Uterus (tissue), 2 donors: ENCODE results near the gene AKR1A1.

Source experiments
- POLR2A ChIP-seq, 2 donors: fragments of 450-650 bp; IDR thresholded peaks; one replicate each; pipeline ENCODE4 v1.6.1; 2016; ENCODE audit warnings: antibody characterized with exemption in 2 of 2, mild to moderate bottlenecking in 1 of 2, moderate library complexity in 1 of 2
- TF ChIP-seq, protein P1 (sequence below), 4 experiments: fragments of 200-600 bp in 2 of 4; fragments of 450-650 bp in 2 of 4; sonication (generic) in 2 of 4; IDR thresholded peaks; one replicate each; pipeline ENCODE4 v1.5.1; 2016 to 2019; ENCODE audit warnings: antibody characterized with exemption in 4 of 4, mild to moderate bottlenecking in 2 of 4, moderate library complexity in 1 of 4

DNA sequence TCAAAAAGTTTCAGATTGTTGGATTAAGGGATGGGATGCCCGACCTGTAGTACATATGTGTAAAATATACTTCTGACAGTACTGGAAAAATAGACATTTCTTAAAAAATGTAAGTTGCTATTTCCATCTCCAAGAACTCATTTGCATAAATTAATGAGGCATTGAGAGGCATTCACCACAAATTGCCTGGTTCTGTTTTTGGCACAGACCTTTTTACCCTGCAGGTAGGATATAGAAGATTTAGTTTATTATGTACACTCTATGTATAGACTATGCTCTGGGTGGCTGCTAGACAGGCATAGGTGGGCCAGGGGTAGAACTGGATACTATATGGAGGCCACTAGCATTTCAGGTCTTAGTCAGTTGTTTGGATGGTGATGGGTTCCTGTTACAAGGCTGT lies 65.3 kb downstream of the AKR1A1 start:
- TF ChIP-seq, protein P1, sequence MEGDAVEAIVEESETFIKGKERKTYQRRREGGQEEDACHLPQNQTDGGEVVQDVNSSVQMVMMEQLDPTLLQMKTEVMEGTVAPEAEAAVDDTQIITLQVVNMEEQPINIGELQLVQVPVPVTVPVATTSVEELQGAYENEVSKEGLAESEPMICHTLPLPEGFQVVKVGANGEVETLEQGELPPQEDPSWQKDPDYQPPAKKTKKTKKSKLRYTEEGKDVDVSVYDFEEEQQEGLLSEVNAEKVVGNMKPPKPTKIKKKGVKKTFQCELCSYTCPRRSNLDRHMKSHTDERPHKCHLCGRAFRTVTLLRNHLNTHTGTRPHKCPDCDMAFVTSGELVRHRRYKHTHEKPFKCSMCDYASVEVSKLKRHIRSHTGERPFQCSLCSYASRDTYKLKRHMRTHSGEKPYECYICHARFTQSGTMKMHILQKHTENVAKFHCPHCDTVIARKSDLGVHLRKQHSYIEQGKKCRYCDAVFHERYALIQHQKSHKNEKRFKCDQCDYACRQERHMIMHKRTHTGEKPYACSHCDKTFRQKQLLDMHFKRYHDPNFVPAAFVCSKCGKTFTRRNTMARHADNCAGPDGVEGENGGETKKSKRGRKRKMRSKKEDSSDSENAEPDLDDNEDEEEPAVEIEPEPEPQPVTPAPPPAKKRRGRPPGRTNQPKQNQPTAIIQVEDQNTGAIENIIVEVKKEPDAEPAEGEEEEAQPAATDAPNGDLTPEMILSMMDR (IDR thresholded peaks at IDR 0.05), result no peak
- no peak for TF ChIP-seq POLR2A (IDR thresholded peaks at IDR 0.05)
